HEK293 (cell line): Measurements from ENCODE around the gene ZNF672.

Experiments used
- CTCF ChIA-PET: fragments of 350-600 bp; formaldehyde crosslinking; extraction: SDS; loops from one replicate; lab custom pipeline; 2021; ENCODE audit warnings: antibody characterized with exemption; lab: Yijun Ruan, JAX
- POLR2A ChIA-PET: fragments of 300-600 bp; formaldehyde crosslinking; extraction: SDS; loops from one replicate; lab custom pipeline; 2020; ENCODE audit warnings: antibody characterized with exemption, inconsistent platforms; lab: Yijun Ruan, JAX
- H3K27ac ChIP-seq: fragments of 200-500 bp; sonication (Bioruptor generic); 2 replicates; pipeline ENCODE4 v1.5.1; 2014; ENCODE audit warnings: low read depth, low read length, control low read depth, inconsistent platforms; ENCODE audit errors: extremely low read depth
- H3K36me3 ChIP-seq, 2 experiments: fragments of 200-500 bp in 1 of 2; sonication (Bioruptor generic) in 1 of 2; 1 replicate in 1 of 2; 2 replicates in 1 of 2; pipeline ENCODE4 v1.5.1; 2014 to 2017; ENCODE audit warnings: inconsistent platforms in 2 of 2, low read length in 2 of 2; ENCODE audit not compliant: control insufficient read depth in 2 of 2, insufficient read depth in 1 of 2
- H3K4me1 ChIP-seq: fragments of 200-500 bp; sonication (Bioruptor generic); 2 replicates; pipeline ENCODE4 v1.5.1; 2014; ENCODE audit warnings: mild to moderate bottlenecking, low read length, inconsistent platforms; ENCODE audit not compliant: control insufficient read depth, insufficient read depth
- H3K4me3 ChIP-seq: 2 replicates; pipeline ENCODE4 v1.5.1; 2011; ENCODE audit warnings: low read depth, mild to moderate bottlenecking, control low read depth, low read length, moderate library complexity
- H3K9me3 ChIP-seq: fragments of 200-500 bp; sonication (Bioruptor generic); 2 replicates; pipeline ENCODE4 v1.5.1; 2014; ENCODE audit warnings: low read depth, low read length, inconsistent platforms; ENCODE audit not compliant: control insufficient read depth, insufficient read depth
- HOXD13 ChIP-seq: sonication (generic); formaldehyde crosslinking; IDR thresholded peaks from 2 replicates; pipeline ENCODE4 v1.8.0; 2022; ENCODE audit warnings: missing genetic modification reagents, borderline replicate concordance
- KLF1 ChIP-seq: fragments of 450-650 bp; formaldehyde crosslinking; IDR thresholded peaks from 2 replicates; pipeline ENCODE4 v1.5.1; 2016; ENCODE audit warnings: missing biosample characterization, missing genetic modification characterization
- PRDM1 ChIP-seq: fragments of 450-650 bp; formaldehyde crosslinking; IDR thresholded peaks from 2 replicates; pipeline ENCODE4; 2016; ENCODE audit warnings: missing biosample characterization, missing genetic modification characterization
- SCRT1 ChIP-seq: fragments of 450-650 bp; formaldehyde crosslinking; IDR thresholded peaks from 2 replicates; pipeline ENCODE4 v1.5.1; 2016; ENCODE audit warnings: missing biosample characterization, missing genetic modification characterization, borderline replicate concordance
- SP7 ChIP-seq: fragments of 450-650 bp; formaldehyde crosslinking; IDR thresholded peaks from 2 replicates; pipeline ENCODE4 v1.5.1; 2016; ENCODE audit warnings: missing biosample characterization, missing genetic modification characterization
- ZBTB7A ChIP-seq: fragments of 450-650 bp; formaldehyde crosslinking; IDR thresholded peaks from 2 replicates; pipeline ENCODE4 v1.5.1; 2016; ENCODE audit warnings: low read depth, missing biosample characterization, missing genetic modification characterization
- ZNF10 ChIP-seq: fragments of 450-650 bp; formaldehyde crosslinking; IDR thresholded peaks from 2 replicates; pipeline ENCODE4 v1.5.1; 2017; ENCODE audit warnings: missing biosample characterization, missing genetic modification characterization
- ZNF23 ChIP-seq: fragments of 450-650 bp; formaldehyde crosslinking; IDR thresholded peaks from 2 replicates; pipeline ENCODE4 v1.5.1; 2016; ENCODE audit warnings: missing biosample characterization, missing genetic modification characterization, borderline replicate concordance
- ZNF350 ChIP-seq: fragments of 450-650 bp; formaldehyde crosslinking; IDR thresholded peaks from 2 replicates; pipeline ENCODE4 v1.5.0; 2017; ENCODE audit warnings: missing biosample characterization, mild to moderate bottlenecking, missing genetic modification characterization
- ZNF48 ChIP-seq: fragments of 450-650 bp; formaldehyde crosslinking; IDR thresholded peaks from 2 replicates; pipeline ENCODE4 v1.5.1; 2016; ENCODE audit warnings: missing biosample characterization, missing genetic modification characterization
- ZNF501 ChIP-seq: fragments of 450-650 bp; formaldehyde crosslinking; IDR thresholded peaks from 2 replicates; pipeline ENCODE4 v1.5.1; 2016; ENCODE audit warnings: missing biosample characterization, missing genetic modification characterization
- ZNF514 ChIP-seq: fragments of 450-650 bp; formaldehyde crosslinking; IDR thresholded peaks from 2 replicates; pipeline ENCODE4 v1.5.1; 2016; ENCODE audit warnings: missing biosample characterization, missing genetic modification characterization
- ZNF571 ChIP-seq: fragments of 450-650 bp; formaldehyde crosslinking; IDR thresholded peaks from 2 replicates; pipeline ENCODE4 v1.5.0; 2017; ENCODE audit warnings: missing biosample characterization, missing genetic modification characterization
- ZXDB ChIP-seq: fragments of 450-650 bp; formaldehyde crosslinking; IDR thresholded peaks from 2 replicates; pipeline ENCODE4 v1.5.1; 2016; ENCODE audit warnings: missing biosample characterization, missing genetic modification characterization
- TF ChIP-seq, protein P1 (sequence below): fragments of 450-650 bp; formaldehyde crosslinking; IDR thresholded peaks from 2 replicates; pipeline ENCODE4 v1.5.1; 2016; ENCODE audit warnings: missing biosample characterization, missing genetic modification characterization, borderline replicate concordance
- TF ChIP-seq, protein P2 (sequence below): IDR thresholded peaks from 2 replicates; pipeline ENCODE4 v1.6.1; 2011; ENCODE audit warnings: mild to moderate bottlenecking, low read depth, low read length, borderline replicate concordance
- TF ChIP-seq, protein P3 (sequence below): fragments of 450-650 bp; formaldehyde crosslinking; IDR thresholded peaks from 2 replicates; pipeline ENCODE4 v1.5.1; 2016; ENCODE audit warnings: missing biosample characterization, missing genetic modification characterization

ZNF672 gene

DNA sequence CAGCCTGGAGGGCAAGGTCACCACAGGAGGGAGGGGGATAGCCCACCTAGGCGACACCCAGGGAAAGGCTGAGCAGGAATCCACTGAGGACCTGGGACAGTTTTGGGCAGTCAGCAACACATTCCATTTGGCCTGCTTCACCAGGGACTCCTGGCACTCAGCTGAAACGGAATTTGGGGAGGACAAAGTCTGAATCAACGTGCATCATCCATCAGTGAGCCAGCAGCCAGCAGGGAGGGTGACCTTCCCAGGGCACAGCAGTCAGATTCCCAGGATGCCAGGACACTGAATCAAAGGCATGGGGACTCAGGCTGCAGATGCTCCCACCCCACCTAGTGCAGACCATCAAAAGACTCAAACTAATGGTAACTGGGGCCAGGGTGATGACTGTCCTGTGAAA is 16.9 kb upstream of the ZNF672 start:
- TF ChIP-seq ZNF571 (tag by site-specific recombination) (no peak), SP7 (no peak), ZNF514 (tag by site-specific recombination) (no peak), ZNF23 (no peak), ZBTB7A (tag by site-specific recombination) (no peak), ZXDB (tag by site-specific recombination) (no peak), SCRT1 (tag by site-specific recombination) (no peak), KLF1 (tag by site-specific recombination) (no peak), ZNF10 (no peak), ZNF48 (tag by site-specific recombination) (no peak), ZNF501 (no peak), PRDM1 (tag by site-specific recombination) (no peak)
- TF ChIP-seq, protein P1, sequence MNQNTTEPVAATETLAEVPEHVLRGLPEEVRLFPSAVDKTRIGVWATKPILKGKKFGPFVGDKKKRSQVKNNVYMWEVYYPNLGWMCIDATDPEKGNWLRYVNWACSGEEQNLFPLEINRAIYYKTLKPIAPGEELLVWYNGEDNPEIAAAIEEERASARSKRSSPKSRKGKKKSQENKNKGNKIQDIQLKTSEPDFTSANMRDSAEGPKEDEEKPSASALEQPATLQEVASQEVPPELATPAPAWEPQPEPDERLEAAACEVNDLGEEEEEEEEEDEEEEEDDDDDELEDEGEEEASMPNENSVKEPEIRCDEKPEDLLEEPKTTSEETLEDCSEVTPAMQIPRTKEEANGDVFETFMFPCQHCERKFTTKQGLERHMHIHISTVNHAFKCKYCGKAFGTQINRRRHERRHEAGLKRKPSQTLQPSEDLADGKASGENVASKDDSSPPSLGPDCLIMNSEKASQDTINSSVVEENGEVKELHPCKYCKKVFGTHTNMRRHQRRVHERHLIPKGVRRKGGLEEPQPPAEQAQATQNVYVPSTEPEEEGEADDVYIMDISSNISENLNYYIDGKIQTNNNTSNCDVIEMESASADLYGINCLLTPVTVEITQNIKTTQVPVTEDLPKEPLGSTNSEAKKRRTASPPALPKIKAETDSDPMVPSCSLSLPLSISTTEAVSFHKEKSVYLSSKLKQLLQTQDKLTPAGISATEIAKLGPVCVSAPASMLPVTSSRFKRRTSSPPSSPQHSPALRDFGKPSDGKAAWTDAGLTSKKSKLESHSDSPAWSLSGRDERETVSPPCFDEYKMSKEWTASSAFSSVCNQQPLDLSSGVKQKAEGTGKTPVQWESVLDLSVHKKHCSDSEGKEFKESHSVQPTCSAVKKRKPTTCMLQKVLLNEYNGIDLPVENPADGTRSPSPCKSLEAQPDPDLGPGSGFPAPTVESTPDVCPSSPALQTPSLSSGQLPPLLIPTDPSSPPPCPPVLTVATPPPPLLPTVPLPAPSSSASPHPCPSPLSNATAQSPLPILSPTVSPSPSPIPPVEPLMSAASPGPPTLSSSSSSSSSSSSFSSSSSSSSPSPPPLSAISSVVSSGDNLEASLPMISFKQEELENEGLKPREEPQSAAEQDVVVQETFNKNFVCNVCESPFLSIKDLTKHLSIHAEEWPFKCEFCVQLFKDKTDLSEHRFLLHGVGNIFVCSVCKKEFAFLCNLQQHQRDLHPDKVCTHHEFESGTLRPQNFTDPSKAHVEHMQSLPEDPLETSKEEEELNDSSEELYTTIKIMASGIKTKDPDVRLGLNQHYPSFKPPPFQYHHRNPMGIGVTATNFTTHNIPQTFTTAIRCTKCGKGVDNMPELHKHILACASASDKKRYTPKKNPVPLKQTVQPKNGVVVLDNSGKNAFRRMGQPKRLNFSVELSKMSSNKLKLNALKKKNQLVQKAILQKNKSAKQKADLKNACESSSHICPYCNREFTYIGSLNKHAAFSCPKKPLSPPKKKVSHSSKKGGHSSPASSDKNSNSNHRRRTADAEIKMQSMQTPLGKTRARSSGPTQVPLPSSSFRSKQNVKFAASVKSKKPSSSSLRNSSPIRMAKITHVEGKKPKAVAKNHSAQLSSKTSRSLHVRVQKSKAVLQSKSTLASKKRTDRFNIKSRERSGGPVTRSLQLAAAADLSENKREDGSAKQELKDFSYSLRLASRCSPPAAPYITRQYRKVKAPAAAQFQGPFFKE (tag by site-specific recombination) = no peak
- TF ChIP-seq, protein P2, sequence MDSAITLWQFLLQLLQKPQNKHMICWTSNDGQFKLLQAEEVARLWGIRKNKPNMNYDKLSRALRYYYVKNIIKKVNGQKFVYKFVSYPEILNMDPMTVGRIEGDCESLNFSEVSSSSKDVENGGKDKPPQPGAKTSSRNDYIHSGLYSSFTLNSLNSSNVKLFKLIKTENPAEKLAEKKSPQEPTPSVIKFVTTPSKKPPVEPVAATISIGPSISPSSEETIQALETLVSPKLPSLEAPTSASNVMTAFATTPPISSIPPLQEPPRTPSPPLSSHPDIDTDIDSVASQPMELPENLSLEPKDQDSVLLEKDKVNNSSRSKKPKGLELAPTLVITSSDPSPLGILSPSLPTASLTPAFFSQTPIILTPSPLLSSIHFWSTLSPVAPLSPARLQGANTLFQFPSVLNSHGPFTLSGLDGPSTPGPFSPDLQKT = no peak
- TF ChIP-seq, protein P3, sequence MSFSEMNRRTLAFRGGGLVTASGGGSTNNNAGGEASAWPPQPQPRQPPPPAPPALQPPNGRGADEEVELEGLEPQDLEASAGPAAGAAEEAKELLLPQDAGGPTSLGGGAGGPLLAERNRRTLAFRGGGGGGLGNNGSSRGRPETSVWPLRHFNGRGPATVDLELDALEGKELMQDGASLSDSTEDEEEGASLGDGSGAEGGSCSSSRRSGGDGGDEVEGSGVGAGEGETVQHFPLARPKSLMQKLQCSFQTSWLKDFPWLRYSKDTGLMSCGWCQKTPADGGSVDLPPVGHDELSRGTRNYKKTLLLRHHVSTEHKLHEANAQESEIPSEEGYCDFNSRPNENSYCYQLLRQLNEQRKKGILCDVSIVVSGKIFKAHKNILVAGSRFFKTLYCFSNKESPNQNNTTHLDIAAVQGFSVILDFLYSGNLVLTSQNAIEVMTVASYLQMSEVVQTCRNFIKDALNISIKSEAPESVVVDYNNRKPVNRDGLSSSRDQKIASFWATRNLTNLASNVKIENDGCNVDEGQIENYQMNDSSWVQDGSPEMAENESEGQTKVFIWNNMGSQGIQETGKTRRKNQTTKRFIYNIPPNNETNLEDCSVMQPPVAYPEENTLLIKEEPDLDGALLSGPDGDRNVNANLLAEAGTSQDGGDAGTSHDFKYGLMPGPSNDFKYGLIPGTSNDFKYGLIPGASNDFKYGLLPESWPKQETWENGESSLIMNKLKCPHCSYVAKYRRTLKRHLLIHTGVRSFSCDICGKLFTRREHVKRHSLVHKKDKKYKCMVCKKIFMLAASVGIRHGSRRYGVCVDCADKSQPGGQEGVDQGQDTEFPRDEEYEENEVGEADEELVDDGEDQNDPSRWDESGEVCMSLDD (tag by site-specific recombination) = no peak
- Histone ChIP-seq H3K4me3 (no peak overlapping the region), H3K4me1 (no peaks in the 10 kb centered on the region), H3K27ac (no peak overlapping the region), H3K9me3 (no peaks in the 10 kb centered on the region), H3K36me3 (peaks cover 0 to 61% of the 10 kb centered on the region in 2 experiments; a peak in 1 of 3 replicates)
- ChIA-PET POLR2A (no interaction called here), CTCF (no interaction called here)

DNA sequence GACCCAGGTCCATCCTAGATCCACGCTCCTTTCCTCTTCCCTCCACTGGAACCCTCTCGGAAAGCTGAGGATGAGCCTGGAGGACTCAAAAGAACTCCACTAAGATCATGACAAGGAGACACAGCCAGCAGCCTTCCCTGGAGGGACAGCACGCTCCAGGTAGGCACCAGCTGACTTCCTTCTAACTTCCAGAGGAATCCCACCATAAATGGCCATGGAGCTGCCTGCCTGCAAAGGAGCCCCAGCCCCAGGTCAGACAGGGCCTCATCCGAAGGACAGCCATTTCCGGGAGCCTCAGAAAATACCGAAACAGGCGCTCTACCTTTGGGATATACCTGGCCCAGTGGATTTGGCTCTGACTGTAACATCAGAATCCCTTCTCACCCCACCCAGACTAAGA is 16.4 kb upstream of the ZNF672 start:
- no peak overlapping the region for H3K4me3 ChIP-seq
- peaks cover 0 to 56% of the 10 kb centered on the region in 2 experiments; a peak in 1 of 3 replicates for H3K36me3 ChIP-seq
- H3K9me3 ChIP-seq = no peaks in the 10 kb centered on the region
- no peak overlapping the region for H3K27ac ChIP-seq
- no peak for TF ChIP-seq HOXD13 (CRISPR knock-in tag)
- TF ChIP-seq, protein P2 = no peak
- TF ChIP-seq ZNF350 (tag by site-specific recombination) = no peak
- POLR2A ChIA-PET = no interaction called here
- CTCF ChIA-PET = no interaction called here
- no peaks in the 10 kb centered on the region for H3K4me1 ChIP-seq
